ENCODE data around the gene STIM1.

- TF ChIP-seq POLR2A (IDR thresholded peaks at IDR 0.05) (no peak), CTCF (IDR thresholded peaks at IDR 0.05) (peak; percentile 68 to 97 (median 94))
Measured at GRCh38 chr11:4072668-4073285, 217.3 kb downstream of the STIM1 start.

All from Peyer's patch (tissue), 4 donors.